CD4-positive, CD25-positive, alpha-beta regulatory T cell (primary cell): ENCODE data around the gene KRT79. TPM values are rescaled to one million over a fixed set of nuclear protein-coding genes. Genes with fewer than 3 reads are reported as not detected.

Experiments
- ATAC-seq, 2 donors: fragments of 150-1000 bp; cut with Tn5 transposase; one replicate each; pipeline ENCODE4 v1.10.0; 2021; ENCODE audit warnings: low read depth in 2 of 2, moderate number of reproducible peaks in 2 of 2, moderate library complexity in 1 of 2
- DNase-seq, 3 donors: peaks; one replicate each; pipeline versions ENCODE4 v3.0.0 to v3.0.0-alpha.2; 2012 to 2022; ENCODE audit warnings: mixed read lengths in 1 of 3
- H3K27ac ChIP-seq: one replicate; pipeline ENCODE4 v1.7.0; 2013; ENCODE audit warnings: mild to moderate bottlenecking, low read length; ENCODE audit not compliant: insufficient read depth, poor library complexity, severe bottlenecking
- H3K27me3 ChIP-seq: one replicate; pipeline ENCODE4 v1.7.0; 2013; ENCODE audit warnings: low read length; ENCODE audit not compliant: control insufficient read depth, insufficient read depth
- H3K36me3 ChIP-seq: one replicate; pipeline ENCODE4 v1.7.0; 2013; ENCODE audit warnings: mild to moderate bottlenecking, low read length, moderate library complexity; ENCODE audit not compliant: control insufficient read depth, insufficient read depth
- H3K4me1 ChIP-seq: 2 replicates; pipeline ENCODE4 v1.7.0; 2013; ENCODE audit warnings: mild to moderate bottlenecking, low read length; ENCODE audit not compliant: insufficient read depth, control insufficient read depth, poor library complexity, severe bottlenecking
- H3K4me3 ChIP-seq: one replicate; pipeline ENCODE4 v1.7.0; 2013; ENCODE audit warnings: low read depth, mild to moderate bottlenecking, low read length, moderate library complexity
- H3K9me3 ChIP-seq, 2 experiments: 1 replicate in 1 of 2; 2 replicates in 1 of 2; pipeline ENCODE4 v1.7.0; 2013; ENCODE audit warnings: low read length in 2 of 2, mild to moderate bottlenecking in 1 of 2, moderate library complexity in 1 of 2; ENCODE audit not compliant: control insufficient read depth in 2 of 2
- H3K27ac Mint-ChIP-seq, 3 donors: one replicate each; pipeline ENCODE4 v1.8.0; 2020 to 2022; ENCODE audit warnings: mild to moderate bottlenecking in 3 of 3, mixed read lengths in 3 of 3, moderate library complexity in 2 of 3
- H3K27me3 Mint-ChIP-seq: one replicate; pipeline ENCODE4 v1.8.0; 2022; ENCODE audit warnings: mild to moderate bottlenecking, mixed read lengths
- H3K36me3 Mint-ChIP-seq: one replicate; pipeline ENCODE4 v1.8.0; 2020; ENCODE audit warnings: mixed read lengths
- H3K4me1 Mint-ChIP-seq, 4 donors: one replicate each; pipeline ENCODE4 v1.8.0; 2020 to 2022; ENCODE audit warnings: mixed read lengths in 4 of 4, mild to moderate bottlenecking in 1 of 4
- H3K4me3 Mint-ChIP-seq, 4 donors: one replicate each; pipeline ENCODE4 v1.8.0; 2020 to 2022; ENCODE audit warnings: mild to moderate bottlenecking in 4 of 4, mixed read lengths in 4 of 4, moderate library complexity in 3 of 4
- H3K9me3 Mint-ChIP-seq, 7 donors: one replicate each; pipeline ENCODE4 v1.8.0; 2020 to 2022; ENCODE audit warnings: mixed read lengths in 7 of 7, mild to moderate bottlenecking in 3 of 7, moderate library complexity in 2 of 7
- polyA plus RNA-seq, 4 donors: library from polyadenylated mRNA; unstranded; fragments of 300-500 nt; fragmentation: Illumina TruSeq; gene quantifications; one replicate each; pipeline ENCODE4 v1.2.3, GENCODE V29; 2021
- total RNA-seq: library from RNA; stranded (reverse); gene quantifications from one replicate; pipeline ENCODE4 v1.2.3, GENCODE V29; 2022

The KRT79 gene
- total and polyA plus RNA-seq, 5 donors from 2014 or later, result not detected

GRCh38 chr12:52846356-52846970 lies 12.4 kb upstream of the KRT79 start:
- no peak for ATAC-seq
- no peaks in the 10 kb centered on the region for H3K4me1 ChIP-seq
- H3K4me3 ChIP-seq, result no peak overlapping the region
- Mint-ChIP-seq H3K4me1 (no peaks in the 10 kb centered on the region), H3K4me3 (no peak overlapping the region), H3K27ac (no peak overlapping the region), H3K27me3 (no peaks in the 10 kb centered on the region), H3K36me3 (no peaks in the 10 kb centered on the region), H3K9me3 (no peaks in the 10 kb centered on the region)
- DNase-seq, result no peak
- no peak overlapping the region for H3K27ac ChIP-seq
- H3K27me3 ChIP-seq, result no peaks in the 10 kb centered on the region
- no peaks in the 10 kb centered on the region for H3K36me3 ChIP-seq
- no peaks in the 10 kb centered on the region for H3K9me3 ChIP-seq

GRCh38 chr12:52845946-52846345 lies 11.8 kb upstream of the KRT79 start:
- Histone ChIP-seq H3K27ac (no peak overlapping the region), H3K4me3 (no peak overlapping the region), H3K9me3 (no peaks in the 10 kb centered on the region), H3K27me3 (no peaks in the 10 kb centered on the region), H3K4me1 (no peaks in the 10 kb centered on the region), H3K36me3 (no peaks in the 10 kb centered on the region)
- H3K27ac Mint-ChIP-seq, result no peak overlapping the region
- no peaks in the 10 kb centered on the region for H3K9me3 Mint-ChIP-seq
- no peak for DNase-seq
- no peaks in the 10 kb centered on the region for H3K36me3 Mint-ChIP-seq
- H3K4me3 Mint-ChIP-seq, result no peak overlapping the region
- H3K27me3 Mint-ChIP-seq, result no peaks in the 10 kb centered on the region
- ATAC-seq, result no peak
- no peaks in the 10 kb centered on the region for H3K4me1 Mint-ChIP-seq

GRCh38 chr12:52844386-52844785 lies 10.3 kb upstream of the KRT79 start:
- no peaks in the 10 kb centered on the region for H3K9me3 Mint-ChIP-seq
- no peaks in the 10 kb centered on the region for H3K36me3 Mint-ChIP-seq
- H3K4me3 Mint-ChIP-seq, result no peak overlapping the region
- H3K4me3 ChIP-seq, result no peak overlapping the region
- no peaks in the 10 kb centered on the region for H3K27me3 ChIP-seq
- H3K4me1 Mint-ChIP-seq, result no peaks in the 10 kb centered on the region
- no peak overlapping the region for H3K27ac Mint-ChIP-seq
- ATAC-seq (no peak), DNase-seq (no peak)
- H3K4me1 ChIP-seq, result no peaks in the 10 kb centered on the region
- no peaks in the 10 kb centered on the region for H3K27me3 Mint-ChIP-seq
- H3K9me3 ChIP-seq, result no peaks in the 10 kb centered on the region
- H3K36me3 ChIP-seq, result no peaks in the 10 kb centered on the region
- H3K27ac ChIP-seq, result no peak overlapping the region

GRCh38 chr12:52839436-52840105 lies 5.5 kb upstream of the KRT79 start:
- H3K27me3 Mint-ChIP-seq, result no peaks in the 10 kb centered on the region
- H3K27ac Mint-ChIP-seq, result peak overlapping the region in 1 of 3 donors; percentile 41
- peaks cover 0 to 4% (median 0%) of the 10 kb centered on the region in 7 donors for H3K9me3 Mint-ChIP-seq

GRCh38 chr12:52838609-52839435 lies 4.7 kb upstream of the KRT79 start:
- no peaks in the 10 kb centered on the region for H3K27me3 Mint-ChIP-seq
- no peak overlapping the region for H3K4me3 ChIP-seq
- no peak for ATAC-seq
- no peaks in the 10 kb centered on the region for H3K4me1 ChIP-seq
- peaks cover 0 to 6% (median 0%) of the 10 kb centered on the region in 4 donors for H3K4me1 Mint-ChIP-seq
- H3K36me3 Mint-ChIP-seq, result no peaks in the 10 kb centered on the region
- no peak overlapping the region for H3K27ac ChIP-seq
- no peak overlapping the region for H3K4me3 Mint-ChIP-seq
- no peaks in the 10 kb centered on the region for H3K9me3 ChIP-seq
- DNase-seq, result no peak
- peak overlapping the region; percentile 26 to 85 (median 41) for H3K27ac Mint-ChIP-seq
- peaks cover 0 to 4% (median 0%) of the 10 kb centered on the region in 7 donors for H3K9me3 Mint-ChIP-seq
- no peaks in the 10 kb centered on the region for H3K36me3 ChIP-seq
- peaks cover 2% of the 10 kb centered on the region for H3K27me3 ChIP-seq

More at GRCh38 chr12:52839436-52840105, 5.5 kb upstream of the KRT79 start:
- Histone ChIP-seq H3K27me3 (peaks cover 2% of the 10 kb centered on the region), H3K27ac (no peak overlapping the region), H3K36me3 (no peaks in the 10 kb centered on the region), H3K9me3 (no peaks in the 10 kb centered on the region), H3K4me3 (no peak overlapping the region), H3K4me1 (no peaks in the 10 kb centered on the region)
- DNase-seq (no peak), ATAC-seq (no peak)
- Mint-ChIP-seq H3K36me3 (no peaks in the 10 kb centered on the region), H3K4me1 (peaks cover 0 to 6% (median 0%) of the 10 kb centered on the region in 4 donors), H3K4me3 (no peak overlapping the region)

GRCh38 chr12:52837781-52838608 lies 3.9 kb upstream of the KRT79 start:
- Mint-ChIP-seq H3K36me3 (no peaks in the 10 kb centered on the region), H3K4me3 (no peak overlapping the region), H3K4me1 (peaks cover 0 to 6% (median 0%) of the 10 kb centered on the region in 4 donors), H3K9me3 (peaks cover 0 to 4% (median 0%) of the 10 kb centered on the region in 7 donors), H3K27ac (peak overlapping the region in 2 of 3 donors; percentile 26 to 85), H3K27me3 (no peaks in the 10 kb centered on the region)
- Histone ChIP-seq H3K4me1 (no peaks in the 10 kb centered on the region), H3K4me3 (no peak overlapping the region), H3K9me3 (no peaks in the 10 kb centered on the region), H3K36me3 (no peaks in the 10 kb centered on the region), H3K27me3 (peaks cover 2% of the 10 kb centered on the region), H3K27ac (no peak overlapping the region)
- ATAC-seq, result no peak
- no peak for DNase-seq

- H3K9me3 ChIP-seq, result no peaks in the 10 kb centered on the region
- Mint-ChIP-seq H3K4me3 (no peak overlapping the region), H3K36me3 (no peaks in the 10 kb centered on the region), H3K4me1 (peaks cover 0 to 6% (median 0%) of the 10 kb centered on the region in 4 donors), H3K9me3 (peaks cover 0 to 4% (median 0%) of the 10 kb centered on the region in 7 donors), H3K27me3 (no peaks in the 10 kb centered on the region), H3K27ac (no peak overlapping the region)
- DNase-seq, result no peak
- no peak overlapping the region for H3K4me3 ChIP-seq
- H3K27ac ChIP-seq, result no peak overlapping the region
- peaks cover 2% of the 10 kb centered on the region for H3K27me3 ChIP-seq
- H3K4me1 ChIP-seq, result no peaks in the 10 kb centered on the region
- no peaks in the 10 kb centered on the region for H3K36me3 ChIP-seq
- no peak for ATAC-seq
Measured at GRCh38 chr12:52837413-52837741, 3.3 kb upstream of the KRT79 start.
